Body of pancreas (tissue), 4 donors: Measurements from ENCODE around the gene ULBP3. TPM values are rescaled to one million over a fixed set of nuclear protein-coding genes. Genes with fewer than 3 reads are reported as not detected.

Experiments used
- ATAC-seq: fragments of 150-250 bp; one replicate; pipeline ENCODE4 v1.9.1; 2016
- DNase-seq, 4 donors: peaks; one replicate each; pipeline ENCODE4 v3.0.0-alpha.2; 2019
- H3K27ac ChIP-seq, 4 donors: fragments of 200-600 bp; sonication (generic); 1 replicate in 3 of 4; 2 replicates in 1 of 4; pipeline versions ENCODE4 v1.5.1 to v1.6.1; 2016 to 2019; ENCODE audit warnings: mild to moderate bottlenecking in 1 of 4, mixed read lengths in 1 of 4, moderate library complexity in 1 of 4
- H3K27me3 ChIP-seq, 2 donors: fragments of 200-600 bp; sonication (generic); one replicate each; pipeline ENCODE4 v1.6.0; 2016; ENCODE audit warnings: mild to moderate bottlenecking in 1 of 2
- H3K36me3 ChIP-seq, 2 donors: fragments of 200-600 bp; sonication (generic); replicated peaks in 1 of 2; 2 replicates each; pipeline ENCODE4 v1.5.1; 2016; ENCODE audit warnings: low read depth in 2 of 2; ENCODE audit not compliant: insufficient read depth in 1 of 2
- H3K4me1 ChIP-seq: fragments of 200-600 bp; sonication (generic); one replicate; pipeline ENCODE4 v1.6.0; 2016
- H3K4me3 ChIP-seq, 2 donors: fragments of 200-600 bp; sonication (generic); 1 replicate in 1 of 2; 2 replicates in 1 of 2; pipeline ENCODE4 v1.5.1; 2016 to 2019
- H3K9me3 ChIP-seq, 3 donors: fragments of 200-600 bp; sonication (generic); 1 replicate in 2 of 3; 2 replicates in 1 of 3; pipeline ENCODE4 v1.5.1; 2016
- POLR2A ChIP-seq, 3 donors: fragments of 450-650 bp; IDR thresholded peaks; one replicate each; pipeline ENCODE4 v1.6.1; 2016; ENCODE audit warnings: antibody characterized with exemption in 3 of 3, mild to moderate bottlenecking in 2 of 3
- WGBS, 2 donors: methylation state at CpG; one replicate each; pipeline ENCODE4 v1.1.5; 2017; 5-methylcytosine and 5-hydroxymethylcytosine counted together
- intact Hi-C: fragments of 100-400 bp; cut with DNase I; formaldehyde crosslinking; loops from one replicate; pipeline ENCODE4 v1.15.1; 2023
- total RNA-seq, 2 donors: library from RNA; depleted of rRNA; stranded (reverse); fragments of >200 nt; gene quantifications; one replicate each; pipeline ENCODE4 v1.1.0, GENCODE V29; 2016
- TF ChIP-seq, protein P1 (sequence below), 7 experiments: fragments of 450-650 bp in 4 of 7; fragments of 200-600 bp in 3 of 7; sonication (generic) in 3 of 7; IDR thresholded peaks; one replicate each; pipeline ENCODE4 v1.5.1; 2016 to 2019; ENCODE audit warnings: antibody characterized with exemption in 7 of 7

ULBP3 gene
- under 1 TPM in 1 of 2 donors, not detected in 1; 0.78 TPM for total RNA-seq

DNA sequence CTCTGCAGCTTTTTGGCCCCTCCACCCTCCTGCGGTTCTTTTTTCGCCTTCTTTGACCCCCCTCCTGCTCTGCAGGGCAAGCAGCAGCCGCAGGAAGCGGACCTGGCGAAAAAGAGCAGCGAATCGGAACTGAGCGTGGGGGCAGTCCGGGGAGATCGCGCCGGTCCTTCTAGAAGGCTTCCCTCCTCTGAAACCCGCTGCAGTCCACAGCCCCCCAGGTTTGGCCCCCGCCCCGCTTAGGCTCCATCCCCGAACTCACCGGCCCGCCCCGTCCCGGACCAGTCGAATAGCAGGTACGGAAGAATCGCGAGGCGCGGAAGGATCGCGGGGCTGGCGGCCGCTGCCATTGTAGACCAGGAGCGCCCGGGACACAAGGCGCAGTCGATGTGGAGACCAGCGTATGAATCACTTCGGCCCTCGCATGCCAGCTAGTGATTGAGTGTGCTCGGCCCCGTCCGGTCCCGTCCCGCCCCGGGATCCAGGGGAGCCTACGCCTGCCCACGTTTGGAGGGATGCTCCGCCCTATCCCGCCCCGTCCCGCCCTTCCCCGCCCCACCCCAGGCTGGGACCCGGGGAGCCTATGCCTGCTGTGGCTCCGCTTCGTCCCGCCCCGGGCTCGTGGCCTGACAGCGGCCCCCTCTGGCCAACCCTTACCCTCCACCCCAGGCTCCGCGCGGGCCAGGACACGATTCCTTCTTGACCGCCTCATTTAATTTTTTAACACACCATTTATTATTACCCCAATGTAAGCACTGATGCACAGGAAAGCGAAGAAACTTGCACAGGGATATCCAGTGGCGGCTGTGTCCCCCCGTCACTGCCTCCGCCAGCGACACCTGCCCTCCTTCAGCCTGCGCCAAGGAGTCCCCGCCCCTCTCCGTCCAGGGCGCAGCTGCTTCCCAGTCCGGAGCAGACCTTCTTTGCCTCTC, at the start of gene ULBP3:
Gene ULBP3 (minus strand): TSS at position 402 of the 929 bp plus-strand sequence. CDS start 55 bp downstream, at position 347.
- TF ChIP-seq, protein P1, sequence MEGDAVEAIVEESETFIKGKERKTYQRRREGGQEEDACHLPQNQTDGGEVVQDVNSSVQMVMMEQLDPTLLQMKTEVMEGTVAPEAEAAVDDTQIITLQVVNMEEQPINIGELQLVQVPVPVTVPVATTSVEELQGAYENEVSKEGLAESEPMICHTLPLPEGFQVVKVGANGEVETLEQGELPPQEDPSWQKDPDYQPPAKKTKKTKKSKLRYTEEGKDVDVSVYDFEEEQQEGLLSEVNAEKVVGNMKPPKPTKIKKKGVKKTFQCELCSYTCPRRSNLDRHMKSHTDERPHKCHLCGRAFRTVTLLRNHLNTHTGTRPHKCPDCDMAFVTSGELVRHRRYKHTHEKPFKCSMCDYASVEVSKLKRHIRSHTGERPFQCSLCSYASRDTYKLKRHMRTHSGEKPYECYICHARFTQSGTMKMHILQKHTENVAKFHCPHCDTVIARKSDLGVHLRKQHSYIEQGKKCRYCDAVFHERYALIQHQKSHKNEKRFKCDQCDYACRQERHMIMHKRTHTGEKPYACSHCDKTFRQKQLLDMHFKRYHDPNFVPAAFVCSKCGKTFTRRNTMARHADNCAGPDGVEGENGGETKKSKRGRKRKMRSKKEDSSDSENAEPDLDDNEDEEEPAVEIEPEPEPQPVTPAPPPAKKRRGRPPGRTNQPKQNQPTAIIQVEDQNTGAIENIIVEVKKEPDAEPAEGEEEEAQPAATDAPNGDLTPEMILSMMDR (IDR thresholded peaks at IDR 0.05): peak; percentile 45 to 82 (median 69)
- peak; percentile 81 to 88 (median 86) for TF ChIP-seq POLR2A (IDR thresholded peaks at IDR 0.05)
- peak; percentile 91 to 95 (median 94) for DNase-seq
- no peaks in the 10 kb centered on the region for H3K27me3 ChIP-seq
- 2 to 4% methylated on average over 44 to 52 of the region's 72 CpGs for WGBS, 2 donors
- peak within 1 kb of the TSS; percentile 35 to 83 (median 78) for H3K27ac ChIP-seq
- H3K36me3 ChIP-seq: no peaks in the 10 kb centered on the region
- H3K4me1 ChIP-seq: peaks cover 9% of the 10 kb centered on the region
- peak; percentile 93 for ATAC-seq
- H3K4me3 ChIP-seq: peak within 1 kb of the TSS; percentile 33 to 35
- intact Hi-C loops: no loop called here
- H3K9me3 ChIP-seq: no peaks in the 10 kb centered on the region

GRCh38 chr6:150118627-150119026, 49.7 kb upstream of the ULBP3 start:
- H3K4me3 ChIP-seq: no peak overlapping the region
- intact Hi-C loops: no loop called here
- H3K27ac ChIP-seq: no peak overlapping the region
- no peak for ATAC-seq
- H3K27me3 ChIP-seq: no peaks in the 10 kb centered on the region
- 54 to 55% methylated on average over 8 to 9 of the region's 9 CpGs for WGBS, 2 donors
- no peaks in the 10 kb centered on the region for H3K4me1 ChIP-seq
- no peaks in the 10 kb centered on the region for H3K9me3 ChIP-seq
- no peaks in the 10 kb centered on the region for H3K36me3 ChIP-seq
- TF ChIP-seq, protein P1 (IDR thresholded peaks at IDR 0.05): no peak
- no peak for TF ChIP-seq POLR2A (IDR thresholded peaks at IDR 0.05)
- DNase-seq: no peak

DNA sequence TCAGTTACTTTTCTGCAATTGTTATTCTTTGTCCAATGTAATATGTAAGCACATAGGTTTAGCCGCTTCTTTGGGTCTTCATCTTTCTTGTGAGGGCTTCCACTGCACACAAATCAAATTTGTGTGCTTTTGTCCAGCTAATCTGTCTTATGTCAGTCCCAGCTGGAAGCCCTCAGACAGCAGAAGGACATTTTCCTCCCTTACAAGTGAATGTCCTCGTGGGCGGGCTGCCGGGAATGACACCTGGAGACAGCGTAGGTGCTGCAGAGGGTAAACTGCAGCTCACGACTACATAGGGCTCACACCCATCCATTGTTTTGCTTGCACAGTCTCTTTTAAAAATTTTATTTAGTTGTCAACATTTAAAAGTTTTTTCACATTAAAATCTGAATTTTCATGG, 49.3 kb upstream of the ULBP3 start:
- Histone ChIP-seq H3K9me3 (no peaks in the 10 kb centered on the region), H3K4me1 (no peaks in the 10 kb centered on the region), H3K36me3 (no peaks in the 10 kb centered on the region), H3K4me3 (no peak overlapping the region), H3K27me3 (no peaks in the 10 kb centered on the region), H3K27ac (no peak overlapping the region)
- intact Hi-C loops: no loop called here
- TF ChIP-seq, protein P1 (IDR thresholded peaks at IDR 0.05): no peak
- TF ChIP-seq POLR2A (IDR thresholded peaks at IDR 0.05): no peak
- DNase-seq: no peak
- WGBS, 2 donors: 63 to 86% methylated on average over 6 of the region's 6 CpGs
- no peak for ATAC-seq

DNA sequence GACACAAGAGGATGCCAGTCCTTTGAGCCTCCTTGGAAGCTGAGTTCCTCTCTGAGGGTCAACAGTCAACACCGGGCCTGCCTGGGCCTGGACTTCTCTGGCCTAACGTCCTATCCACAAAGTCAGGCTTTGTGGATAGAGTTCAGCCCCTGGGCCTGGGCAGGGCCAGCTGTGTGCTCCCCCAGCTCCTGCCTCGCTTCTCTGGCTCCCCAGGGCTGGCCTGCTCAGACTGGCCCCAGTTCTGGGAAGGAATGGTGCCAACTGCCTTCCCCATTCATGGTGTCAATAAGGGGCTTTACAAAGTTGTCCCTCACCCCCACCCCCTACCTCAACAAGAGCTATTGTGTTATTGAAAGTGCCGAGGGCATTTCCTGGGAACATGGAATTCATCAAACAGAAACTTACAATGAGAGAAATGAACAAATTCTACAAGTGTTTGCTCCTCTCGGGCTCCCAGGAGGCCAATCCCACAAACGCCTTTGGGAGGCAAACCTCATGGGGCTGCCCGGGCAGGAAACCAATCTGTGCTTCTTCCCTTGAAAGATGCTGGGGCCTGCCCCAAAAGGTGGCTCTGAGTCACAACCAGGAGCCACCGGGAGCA, 47.4 kb upstream of the ULBP3 start:
- intact Hi-C loops: no loop called here
- Histone ChIP-seq H3K27me3 (no peaks in the 10 kb centered on the region), H3K9me3 (no peaks in the 10 kb centered on the region), H3K4me3 (no peak overlapping the region), H3K36me3 (no peaks in the 10 kb centered on the region), H3K27ac (no peak overlapping the region), H3K4me1 (no peaks in the 10 kb centered on the region)
- ATAC-seq: no peak
- DNase-seq: no peak
- 79 to 85% methylated on average over 8 of the region's 8 CpGs for WGBS, 2 donors
- TF ChIP-seq, protein P1 (IDR thresholded peaks at IDR 0.05): no peak
- no peak for TF ChIP-seq POLR2A (IDR thresholded peaks at IDR 0.05)
